H1 (cell line): ENCODE data around the gene CNNM2. TPM values are rescaled to one million over a fixed set of nuclear protein-coding genes. Genes with fewer than 3 reads are reported as not detected.

Experiments
- CREB1 ChIP-seq: IDR thresholded peaks from 2 replicates; pipeline ENCODE4 v1.6.1; 2012; ENCODE audit warnings: inconsistent platforms
- GABPA ChIP-seq: IDR thresholded peaks from 2 replicates; pipeline ENCODE4 v1.6.1; 2011; ENCODE audit warnings: mild to moderate bottlenecking, low read length, moderate library complexity, borderline replicate concordance; ENCODE audit not compliant: insufficient read depth
- SP4 ChIP-seq: IDR thresholded peaks from 2 replicates; pipeline ENCODE4 v1.6.1; 2012; ENCODE audit warnings: low read length, inconsistent platforms
- polyA plus RNA-seq, 7 experiments: library from polyadenylated mRNA; depleted of rRNA in 3 of 7; stranded (reverse) in 5 of 7; unstranded in 2 of 7; fragments of >200 nt in 5 of 7; fragments of 200-250 nt in 2 of 7; gene quantifications; 1 replicate in 5 of 7; 2 replicates in 1 of 7; 4 replicates in 1 of 7; pipeline versions ENCODE4 v1.2.1 to v1.2.3, GENCODE V29; 2011 to 2013; ENCODE audit warnings: missing spikeins in 2 of 7, mixed read lengths in 2 of 7
- total RNA-seq: library from RNA; stranded (reverse); fragmentation: NEBNext Ultra II Directional; extraction: Animal tissue kit (Norgen Biotek cat#: 25700); gene quantifications from 2 replicates; pipeline ENCODE4 v1.2.1, GENCODE V29; 2021
- TF ChIP-seq, protein P1 (sequence below): fragments of 300-600 bp; sonication (generic); IDR thresholded peaks from 2 replicates; pipeline ENCODE4 v1.7.1; 2012; ENCODE audit warnings: low read length, moderate library complexity, mild to moderate bottlenecking, inconsistent platforms; ENCODE audit not compliant: insufficient replicate concordance

Gene CNNM2
- total and polyA plus RNA-seq, 2 of the 8 experiments (the other 6 are each of a cell fraction or from before 2014, with no cell fraction given) = 7.3 to 23.6 TPM

DNA sequence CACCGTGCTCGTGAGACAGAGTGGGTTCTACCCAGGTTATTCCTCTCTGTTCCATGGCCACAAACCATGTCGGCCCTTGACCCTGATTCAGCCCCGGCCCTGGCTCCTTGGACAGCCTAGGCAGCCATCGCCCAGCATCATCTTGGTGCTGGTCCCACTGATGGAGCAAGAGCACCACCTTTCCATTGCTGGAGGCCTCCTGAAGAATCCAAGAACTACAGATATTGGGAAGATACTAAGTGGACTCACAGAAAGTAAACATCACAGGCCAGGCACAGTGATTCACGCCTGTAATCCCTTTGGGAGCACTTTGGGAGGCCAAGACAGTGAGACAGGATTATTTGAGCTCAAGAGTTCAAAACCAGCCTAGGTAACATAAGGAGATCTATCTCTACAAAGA, 149.9 kb downstream of the CNNM2 start (continued):
- TF ChIP-seq, protein P1, sequence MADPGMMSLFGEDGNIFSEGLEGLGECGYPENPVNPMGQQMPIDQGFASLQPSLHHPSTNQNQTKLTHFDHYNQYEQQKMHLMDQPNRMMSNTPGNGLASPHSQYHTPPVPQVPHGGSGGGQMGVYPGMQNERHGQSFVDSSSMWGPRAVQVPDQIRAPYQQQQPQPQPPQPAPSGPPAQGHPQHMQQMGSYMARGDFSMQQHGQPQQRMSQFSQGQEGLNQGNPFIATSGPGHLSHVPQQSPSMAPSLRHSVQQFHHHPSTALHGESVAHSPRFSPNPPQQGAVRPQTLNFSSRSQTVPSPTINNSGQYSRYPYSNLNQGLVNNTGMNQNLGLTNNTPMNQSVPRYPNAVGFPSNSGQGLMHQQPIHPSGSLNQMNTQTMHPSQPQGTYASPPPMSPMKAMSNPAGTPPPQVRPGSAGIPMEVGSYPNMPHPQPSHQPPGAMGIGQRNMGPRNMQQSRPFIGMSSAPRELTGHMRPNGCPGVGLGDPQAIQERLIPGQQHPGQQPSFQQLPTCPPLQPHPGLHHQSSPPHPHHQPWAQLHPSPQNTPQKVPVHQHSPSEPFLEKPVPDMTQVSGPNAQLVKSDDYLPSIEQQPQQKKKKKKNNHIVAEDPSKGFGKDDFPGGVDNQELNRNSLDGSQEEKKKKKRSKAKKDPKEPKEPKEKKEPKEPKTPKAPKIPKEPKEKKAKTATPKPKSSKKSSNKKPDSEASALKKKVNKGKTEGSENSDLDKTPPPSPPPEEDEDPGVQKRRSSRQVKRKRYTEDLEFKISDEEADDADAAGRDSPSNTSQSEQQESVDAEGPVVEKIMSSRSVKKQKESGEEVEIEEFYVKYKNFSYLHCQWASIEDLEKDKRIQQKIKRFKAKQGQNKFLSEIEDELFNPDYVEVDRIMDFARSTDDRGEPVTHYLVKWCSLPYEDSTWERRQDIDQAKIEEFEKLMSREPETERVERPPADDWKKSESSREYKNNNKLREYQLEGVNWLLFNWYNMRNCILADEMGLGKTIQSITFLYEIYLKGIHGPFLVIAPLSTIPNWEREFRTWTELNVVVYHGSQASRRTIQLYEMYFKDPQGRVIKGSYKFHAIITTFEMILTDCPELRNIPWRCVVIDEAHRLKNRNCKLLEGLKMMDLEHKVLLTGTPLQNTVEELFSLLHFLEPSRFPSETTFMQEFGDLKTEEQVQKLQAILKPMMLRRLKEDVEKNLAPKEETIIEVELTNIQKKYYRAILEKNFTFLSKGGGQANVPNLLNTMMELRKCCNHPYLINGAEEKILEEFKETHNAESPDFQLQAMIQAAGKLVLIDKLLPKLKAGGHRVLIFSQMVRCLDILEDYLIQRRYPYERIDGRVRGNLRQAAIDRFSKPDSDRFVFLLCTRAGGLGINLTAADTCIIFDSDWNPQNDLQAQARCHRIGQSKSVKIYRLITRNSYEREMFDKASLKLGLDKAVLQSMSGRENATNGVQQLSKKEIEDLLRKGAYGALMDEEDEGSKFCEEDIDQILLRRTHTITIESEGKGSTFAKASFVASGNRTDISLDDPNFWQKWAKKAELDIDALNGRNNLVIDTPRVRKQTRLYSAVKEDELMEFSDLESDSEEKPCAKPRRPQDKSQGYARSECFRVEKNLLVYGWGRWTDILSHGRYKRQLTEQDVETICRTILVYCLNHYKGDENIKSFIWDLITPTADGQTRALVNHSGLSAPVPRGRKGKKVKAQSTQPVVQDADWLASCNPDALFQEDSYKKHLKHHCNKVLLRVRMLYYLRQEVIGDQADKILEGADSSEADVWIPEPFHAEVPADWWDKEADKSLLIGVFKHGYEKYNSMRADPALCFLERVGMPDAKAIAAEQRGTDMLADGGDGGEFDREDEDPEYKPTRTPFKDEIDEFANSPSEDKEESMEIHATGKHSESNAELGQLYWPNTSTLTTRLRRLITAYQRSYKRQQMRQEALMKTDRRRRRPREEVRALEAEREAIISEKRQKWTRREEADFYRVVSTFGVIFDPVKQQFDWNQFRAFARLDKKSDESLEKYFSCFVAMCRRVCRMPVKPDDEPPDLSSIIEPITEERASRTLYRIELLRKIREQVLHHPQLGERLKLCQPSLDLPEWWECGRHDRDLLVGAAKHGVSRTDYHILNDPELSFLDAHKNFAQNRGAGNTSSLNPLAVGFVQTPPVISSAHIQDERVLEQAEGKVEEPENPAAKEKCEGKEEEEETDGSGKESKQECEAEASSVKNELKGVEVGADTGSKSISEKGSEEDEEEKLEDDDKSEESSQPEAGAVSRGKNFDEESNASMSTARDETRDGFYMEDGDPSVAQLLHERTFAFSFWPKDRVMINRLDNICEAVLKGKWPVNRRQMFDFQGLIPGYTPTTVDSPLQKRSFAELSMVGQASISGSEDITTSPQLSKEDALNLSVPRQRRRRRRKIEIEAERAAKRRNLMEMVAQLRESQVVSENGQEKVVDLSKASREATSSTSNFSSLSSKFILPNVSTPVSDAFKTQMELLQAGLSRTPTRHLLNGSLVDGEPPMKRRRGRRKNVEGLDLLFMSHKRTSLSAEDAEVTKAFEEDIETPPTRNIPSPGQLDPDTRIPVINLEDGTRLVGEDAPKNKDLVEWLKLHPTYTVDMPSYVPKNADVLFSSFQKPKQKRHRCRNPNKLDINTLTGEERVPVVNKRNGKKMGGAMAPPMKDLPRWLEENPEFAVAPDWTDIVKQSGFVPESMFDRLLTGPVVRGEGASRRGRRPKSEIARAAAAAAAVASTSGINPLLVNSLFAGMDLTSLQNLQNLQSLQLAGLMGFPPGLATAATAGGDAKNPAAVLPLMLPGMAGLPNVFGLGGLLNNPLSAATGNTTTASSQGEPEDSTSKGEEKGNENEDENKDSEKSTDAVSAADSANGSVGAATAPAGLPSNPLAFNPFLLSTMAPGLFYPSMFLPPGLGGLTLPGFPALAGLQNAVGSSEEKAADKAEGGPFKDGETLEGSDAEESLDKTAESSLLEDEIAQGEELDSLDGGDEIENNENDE = no peak
- TF ChIP-seq SP4 (no peak), GABPA (no peak), CREB1 (no peak)
- TF ChIP-seq, all 59 proteins: peak for 1
